Coronary artery (tissue), 2 donors: ENCODE results near the gene PIM2.

Experiments
- DNase-seq: peaks from one replicate; pipeline ENCODE4 v3.0.0-alpha.2; 2017; ENCODE audit warnings: low spot score
- H3K27ac ChIP-seq, 2 donors: fragments of 200-600 bp; sonication (generic); one replicate each; pipeline ENCODE4 v1.5.1; 2016 to 2019
- H3K4me3 ChIP-seq: fragments of 200-600 bp; sonication (generic); 2 replicates; pipeline ENCODE4 v1.5.1; 2016; ENCODE audit warnings: mild to moderate bottlenecking, moderate library complexity
- CTCF ChIP-seq: fragments of 200-600 bp; sonication (generic); IDR thresholded peaks from one replicate; pipeline ENCODE4 v1.5.1; 2019; ENCODE audit warnings: antibody characterized with exemption

PIM2 gene

GRCh38 chrX:48913605-48914366 lies 5.0 kb downstream of the PIM2 start:
- TF ChIP-seq CTCF: no peak
- DNase-seq: no peak
- H3K27ac ChIP-seq: no peak overlapping the region
- no peak overlapping the region for H3K4me3 ChIP-seq

GRCh38 chrX:48911412-48912182 lies 7.2 kb downstream of the PIM2 start, which contains the start of gene SLC35A2:
TSS of gene SLC35A2 (minus strand) at chrX:48911646. CDS start at chrX:48911636, 10 bp downstream.
- H3K4me3 ChIP-seq: peak within 1 kb of the TSS; percentile 81
- TF ChIP-seq CTCF: no peak
- H3K27ac ChIP-seq: peak within 1 kb of the TSS; percentile 60 to 81
- no peak for DNase-seq

GRCh38 chrX:48910926-48911411 lies 7.9 kb downstream of the PIM2 start:
- no peak for DNase-seq
- H3K27ac ChIP-seq: peak overlapping the region in 1 of 2 donors; percentile 81
- no peak for TF ChIP-seq CTCF
- peak overlapping the region; percentile 81 for H3K4me3 ChIP-seq

- TF ChIP-seq CTCF: no peak
- Histone ChIP-seq H3K4me3 (no peak overlapping the region), H3K27ac (no peak overlapping the region)
- DNase-seq: no peak
Observed at GRCh38 chrX:48909703-48910294, 9.0 kb downstream of the PIM2 start.

- H3K27ac ChIP-seq: no peak overlapping the region
- no peak for DNase-seq
- TF ChIP-seq CTCF: no peak
- no peak overlapping the region for H3K4me3 ChIP-seq
Observed at GRCh38 chrX:48908600-48908999, 10.2 kb downstream of the PIM2 start.

GRCh38 chrX:48905090-48905790 lies 13.6 kb downstream of the PIM2 start:
- Histone ChIP-seq H3K4me3 (no peak overlapping the region), H3K27ac (no peak overlapping the region)
- TF ChIP-seq CTCF: no peak
- peak; percentile 63 for DNase-seq
